DND-41 (cell line): ENCODE data around the gene ITPRIPL1.

Experiments
- EZH2 ChIP-seq: IDR thresholded peaks from 3 replicates; pipeline ENCODE4 v1.6.1; 2012; ENCODE audit warnings: borderline replicate concordance, low read depth, mild to moderate bottlenecking, moderate library complexity, low read length, inconsistent platforms; ENCODE audit not compliant: severe bottlenecking
- TF ChIP-seq, protein P1 (sequence below): IDR thresholded peaks from 2 replicates; pipeline ENCODE4 v1.5.1; 2012; ENCODE audit warnings: borderline replicate concordance, low read length, moderate library complexity, mild to moderate bottlenecking; ENCODE audit not compliant: poor library complexity, severe bottlenecking; ENCODE audit errors: extremely low read depth

DNA sequence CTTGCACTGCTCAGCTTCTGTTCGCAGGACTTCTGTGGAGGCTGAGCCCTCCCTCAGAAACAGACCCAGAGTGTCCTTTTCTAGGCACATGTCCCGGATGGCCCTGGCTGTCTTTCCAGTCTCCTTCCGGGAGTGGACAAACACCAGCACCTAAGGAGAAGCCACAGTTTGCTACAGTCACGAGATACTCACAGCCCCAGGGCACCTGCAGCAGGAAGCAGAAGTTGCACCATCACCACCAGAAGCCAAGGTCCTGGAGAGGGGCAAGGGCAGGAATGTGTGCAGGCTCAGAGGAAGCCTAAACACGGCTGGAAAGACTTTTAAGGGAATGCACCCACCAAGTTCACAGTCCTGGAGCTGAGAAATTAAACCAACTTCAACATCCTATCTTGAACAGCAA, 33.4 kb upstream of the ITPRIPL1 start:
- TF ChIP-seq, protein P1, sequence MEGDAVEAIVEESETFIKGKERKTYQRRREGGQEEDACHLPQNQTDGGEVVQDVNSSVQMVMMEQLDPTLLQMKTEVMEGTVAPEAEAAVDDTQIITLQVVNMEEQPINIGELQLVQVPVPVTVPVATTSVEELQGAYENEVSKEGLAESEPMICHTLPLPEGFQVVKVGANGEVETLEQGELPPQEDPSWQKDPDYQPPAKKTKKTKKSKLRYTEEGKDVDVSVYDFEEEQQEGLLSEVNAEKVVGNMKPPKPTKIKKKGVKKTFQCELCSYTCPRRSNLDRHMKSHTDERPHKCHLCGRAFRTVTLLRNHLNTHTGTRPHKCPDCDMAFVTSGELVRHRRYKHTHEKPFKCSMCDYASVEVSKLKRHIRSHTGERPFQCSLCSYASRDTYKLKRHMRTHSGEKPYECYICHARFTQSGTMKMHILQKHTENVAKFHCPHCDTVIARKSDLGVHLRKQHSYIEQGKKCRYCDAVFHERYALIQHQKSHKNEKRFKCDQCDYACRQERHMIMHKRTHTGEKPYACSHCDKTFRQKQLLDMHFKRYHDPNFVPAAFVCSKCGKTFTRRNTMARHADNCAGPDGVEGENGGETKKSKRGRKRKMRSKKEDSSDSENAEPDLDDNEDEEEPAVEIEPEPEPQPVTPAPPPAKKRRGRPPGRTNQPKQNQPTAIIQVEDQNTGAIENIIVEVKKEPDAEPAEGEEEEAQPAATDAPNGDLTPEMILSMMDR = no peak
- TF ChIP-seq EZH2 = no peak
